HG02870 (cell line): ENCODE results near the gene PRLH.

Source experiments
- ATAC-seq: cut with Tn5 transposase; IDR thresholded peaks from one replicate; pipeline ENCODE4 v1.9.1; 2021; ENCODE audit warnings: mild to moderate bottlenecking, moderate library complexity; ENCODE audit not compliant: unreplicated experiment

Gene PRLH, protein sequence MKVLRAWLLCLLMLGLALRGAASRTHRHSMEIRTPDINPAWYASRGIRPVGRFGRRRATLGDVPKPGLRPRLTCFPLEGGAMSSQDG

GRCh38 chr2:237566401-237567235 is at the start of gene PRLH:
Gene PRLH (plus strand): TSS chr2:237566574. CDS start chr2:237566574, 0 bp downstream.
- ATAC-seq = no peak

- no peak for ATAC-seq
These were observed 49.2 kb upstream of the PRLH start for GRCh38 chr2:237517163-237517562.

- ATAC-seq = no peak
These were observed 48.4 kb upstream of the PRLH start for GRCh38 chr2:237517990-237518389.

DNA sequence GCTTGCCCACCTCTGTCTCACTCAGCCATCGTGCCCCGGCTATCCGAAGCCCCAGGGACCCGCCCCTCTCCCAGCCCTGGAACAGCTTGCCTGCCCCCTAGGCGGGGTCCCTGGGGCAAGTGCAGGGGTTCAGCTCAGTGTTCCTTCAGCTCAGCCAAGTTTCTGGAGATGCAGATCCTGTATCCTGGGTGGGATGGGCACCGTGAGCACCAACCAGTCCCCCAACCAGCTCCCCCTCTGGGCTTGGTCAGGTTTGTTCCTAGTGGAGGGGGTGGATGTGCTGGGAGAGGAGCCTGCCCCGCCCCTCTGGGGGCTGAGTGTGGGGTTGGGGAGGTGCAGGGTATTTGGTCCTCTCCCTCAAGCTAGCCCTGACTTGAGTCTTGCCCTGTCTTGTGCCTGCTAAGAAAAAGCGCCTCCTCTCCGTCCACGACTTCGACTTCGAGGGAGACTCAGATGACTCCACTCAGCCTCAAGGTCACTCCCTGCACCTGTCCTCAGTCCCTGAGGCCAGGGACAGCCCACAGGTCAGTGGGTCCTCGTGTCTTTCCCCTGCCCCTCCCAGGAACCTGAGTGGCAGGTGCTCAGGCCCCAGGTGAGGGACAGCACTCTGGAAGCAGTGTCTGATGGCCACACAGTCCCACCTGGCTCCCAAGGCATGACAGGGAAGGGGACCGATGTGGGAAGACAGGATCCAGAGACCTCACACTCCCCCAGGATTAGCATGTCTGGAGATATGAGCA is 46.7 kb upstream of the PRLH start:
- ATAC-seq = no peak

DNA sequence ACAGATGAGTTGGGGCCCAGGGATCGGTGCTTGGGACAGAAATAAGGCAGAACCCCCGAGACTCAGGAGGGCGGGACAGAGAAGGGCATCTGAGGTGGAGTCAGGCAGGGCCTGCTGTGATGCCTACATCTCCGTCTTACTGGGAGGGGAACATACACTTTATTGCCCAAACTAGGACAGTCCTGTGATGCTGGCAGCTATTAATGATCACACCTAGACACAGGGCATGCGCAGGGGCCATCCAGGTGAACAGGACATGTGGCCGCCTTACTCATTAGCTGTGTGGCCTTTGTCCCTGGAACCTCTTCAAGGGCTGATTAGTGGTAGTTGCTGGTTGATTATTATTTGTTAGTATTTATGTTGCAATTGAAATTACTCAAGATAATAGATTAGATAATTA is 46.1 kb upstream of the PRLH start:
- no peak for ATAC-seq

DNA sequence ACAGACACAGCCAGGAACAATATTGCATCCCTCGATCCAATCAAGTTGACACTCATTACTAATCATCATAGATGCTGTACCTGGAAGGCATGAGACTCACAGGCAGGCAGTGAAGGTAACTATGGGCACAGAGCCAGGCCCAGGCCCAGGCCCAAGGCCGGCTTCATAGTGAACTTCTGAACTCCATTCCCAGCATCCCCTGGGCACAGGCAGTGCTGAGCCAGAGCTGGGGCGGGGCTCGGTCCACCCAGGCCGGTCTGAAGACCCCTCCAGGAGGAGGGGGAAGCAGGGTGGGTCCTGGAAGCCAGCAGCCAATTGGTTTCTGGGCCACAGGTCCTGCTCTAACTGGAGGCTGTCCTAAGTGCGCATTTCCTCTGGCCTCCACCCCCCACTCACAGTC is 41.7 kb upstream of the PRLH start:
- ATAC-seq = no peak

DNA sequence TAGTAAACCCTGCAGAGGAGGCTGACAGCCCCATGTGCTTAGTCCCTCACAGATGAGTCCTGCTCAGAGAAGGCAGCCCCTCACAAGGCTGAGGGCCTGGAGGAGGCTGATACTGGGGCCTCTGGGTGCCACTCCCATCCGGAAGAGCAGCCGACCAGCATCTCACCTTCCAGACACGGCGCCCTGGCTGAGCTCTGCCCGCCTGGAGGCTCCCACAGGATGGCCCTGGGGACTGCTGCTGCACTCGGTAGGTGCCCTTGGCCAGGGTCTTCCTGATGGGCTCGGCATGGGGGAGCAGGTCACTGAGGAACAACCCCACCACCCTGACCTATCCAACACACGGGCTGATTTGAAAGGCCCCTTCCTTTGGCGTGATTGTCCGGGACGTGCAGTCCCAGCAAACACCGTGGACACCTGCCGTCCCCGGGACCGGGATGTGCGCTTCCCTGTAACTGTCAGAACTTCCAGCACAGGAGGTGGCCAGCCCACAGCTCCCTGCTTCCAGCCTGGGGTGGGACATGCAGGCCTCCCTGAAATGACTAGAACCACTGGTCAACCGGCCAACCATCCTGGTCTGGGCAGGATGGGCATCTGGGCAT is 40.7 kb upstream of the PRLH start:
- ATAC-seq = no peak

DNA sequence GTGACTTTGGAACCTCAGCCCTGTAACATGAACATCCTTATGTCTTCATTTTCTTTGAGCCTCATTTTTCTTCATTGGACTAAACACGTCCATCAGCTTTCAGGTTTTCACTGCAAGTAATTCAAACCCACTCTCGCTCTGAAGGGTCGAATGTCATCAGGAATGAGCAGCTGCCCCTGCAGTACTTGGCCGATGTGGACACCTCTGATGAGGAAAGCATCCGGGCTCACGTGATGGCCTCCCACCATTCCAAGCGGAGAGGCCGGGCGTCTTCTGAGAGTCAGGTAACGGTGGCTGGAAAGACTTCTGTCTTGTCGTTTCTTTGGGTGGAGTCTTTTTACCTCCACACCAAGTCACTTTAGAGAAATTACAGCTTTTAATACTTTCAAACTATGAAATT is 39.1 kb upstream of the PRLH start:
- no peak for ATAC-seq

- ATAC-seq = no peak
These were observed 38.6 kb upstream of the PRLH start for GRCh38 chr2:237527766-237528165.

- peak; percentile 81 for ATAC-seq
These were observed 36.6 kb upstream of the PRLH start for GRCh38 chr2:237529452-237530402.

DNA sequence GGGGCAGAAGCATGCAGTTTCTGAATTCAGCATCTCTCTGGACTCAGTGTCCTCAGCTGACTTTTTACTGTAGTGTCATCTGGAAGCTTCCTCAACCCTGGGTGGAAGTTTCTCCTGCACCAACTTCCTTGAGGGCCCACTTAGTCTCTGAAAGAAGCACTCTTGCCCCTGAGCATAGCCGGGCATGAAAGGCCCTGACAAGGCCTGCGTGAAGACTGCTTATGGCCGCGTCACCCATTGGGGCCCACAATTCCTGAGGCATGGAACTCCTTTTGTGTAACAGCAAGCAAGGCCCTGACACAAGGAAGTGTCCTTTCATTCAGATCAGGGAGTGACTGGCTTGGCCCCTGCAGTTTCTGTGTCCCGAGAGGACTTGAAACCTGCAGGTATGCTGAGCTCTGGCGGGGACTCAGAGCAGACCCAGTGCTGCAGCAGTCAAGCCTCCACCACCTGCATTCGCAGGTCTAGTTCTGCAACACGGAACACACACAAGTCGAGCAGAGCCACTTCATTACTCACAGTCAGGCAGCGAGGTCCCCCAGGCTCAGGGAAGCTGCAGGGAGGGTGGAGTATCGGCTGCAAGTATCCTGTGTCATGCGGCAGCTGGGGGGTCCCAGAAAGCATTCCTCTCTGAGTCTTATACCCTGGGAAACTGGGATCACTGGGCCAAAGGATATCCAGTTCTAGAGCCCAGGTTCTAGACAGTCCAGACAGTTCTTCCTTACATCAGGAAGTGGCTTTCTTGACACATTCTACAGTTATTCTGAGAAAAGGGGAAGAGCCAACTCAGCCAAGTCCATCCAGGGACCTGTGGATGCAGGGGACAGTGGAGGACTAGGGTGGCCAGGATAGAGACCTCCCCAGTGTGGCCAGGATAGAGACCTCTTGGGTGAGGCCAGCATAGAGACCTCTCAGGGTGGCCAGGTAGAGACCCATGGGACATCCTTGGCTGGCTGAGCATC is 35.6 kb upstream of the PRLH start:
- peak; percentile 48 for ATAC-seq

GRCh38 chr2:237532160-237532559 is 34.2 kb upstream of the PRLH start:
- no peak for ATAC-seq

- no peak for ATAC-seq
These were observed 32.7 kb upstream of the PRLH start for GRCh38 chr2:237533668-237534161.

- ATAC-seq = no peak
These were observed 32.0 kb upstream of the PRLH start for GRCh38 chr2:237534380-237534779.

DNA sequence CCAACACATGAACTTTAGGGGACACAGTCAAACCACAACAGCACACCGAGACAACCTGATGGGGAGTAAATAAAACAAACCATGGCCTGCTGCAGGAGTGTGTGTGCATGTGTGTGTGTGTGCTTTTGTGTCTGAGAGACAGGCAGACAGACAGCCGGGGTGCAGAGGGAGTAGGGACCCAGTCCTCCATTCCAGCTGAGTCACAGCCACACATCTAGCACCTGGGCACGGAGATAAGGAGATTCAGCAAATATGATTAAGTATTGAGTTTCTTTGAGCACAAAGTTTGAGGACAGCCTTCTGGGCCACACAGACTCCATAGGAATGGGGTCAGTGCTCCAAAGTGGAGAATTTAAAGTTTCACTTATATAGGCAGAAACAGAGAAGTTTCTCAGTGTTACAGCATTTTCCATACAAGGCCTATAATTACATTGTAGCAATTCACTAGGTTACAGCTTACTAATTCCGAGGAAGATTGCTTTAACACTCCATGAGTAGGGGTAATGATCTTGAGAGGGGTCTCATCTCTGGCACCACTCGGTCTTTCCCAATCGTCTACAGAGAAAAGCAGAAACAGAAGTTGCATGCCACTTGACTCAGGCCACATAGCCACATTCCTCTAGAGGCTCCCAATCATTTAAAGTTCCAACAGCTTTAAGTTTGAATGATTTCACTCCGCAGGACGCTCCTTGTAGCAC is 30.8 kb upstream of the PRLH start:
- ATAC-seq = no peak

DNA sequence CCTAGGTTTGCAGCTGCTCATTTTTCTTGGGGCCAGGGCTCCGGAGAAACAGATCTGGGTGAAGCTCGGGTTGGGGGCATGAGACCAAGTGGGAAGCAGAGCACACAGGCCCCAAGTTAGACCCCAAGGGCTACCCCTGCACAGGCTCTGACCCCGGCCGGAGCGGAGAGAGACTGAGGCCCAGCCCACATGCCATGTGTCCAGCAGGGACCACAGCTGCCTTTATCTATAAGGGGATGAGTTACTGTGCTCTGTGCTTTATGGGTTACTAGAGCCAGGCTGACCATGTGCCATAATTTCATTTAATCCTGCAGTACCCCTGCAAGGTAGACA is 30.3 kb upstream of the PRLH start:
- ATAC-seq = no peak

GRCh38 chr2:237536617-237537016 is 29.8 kb upstream of the PRLH start:
- no peak for ATAC-seq

DNA sequence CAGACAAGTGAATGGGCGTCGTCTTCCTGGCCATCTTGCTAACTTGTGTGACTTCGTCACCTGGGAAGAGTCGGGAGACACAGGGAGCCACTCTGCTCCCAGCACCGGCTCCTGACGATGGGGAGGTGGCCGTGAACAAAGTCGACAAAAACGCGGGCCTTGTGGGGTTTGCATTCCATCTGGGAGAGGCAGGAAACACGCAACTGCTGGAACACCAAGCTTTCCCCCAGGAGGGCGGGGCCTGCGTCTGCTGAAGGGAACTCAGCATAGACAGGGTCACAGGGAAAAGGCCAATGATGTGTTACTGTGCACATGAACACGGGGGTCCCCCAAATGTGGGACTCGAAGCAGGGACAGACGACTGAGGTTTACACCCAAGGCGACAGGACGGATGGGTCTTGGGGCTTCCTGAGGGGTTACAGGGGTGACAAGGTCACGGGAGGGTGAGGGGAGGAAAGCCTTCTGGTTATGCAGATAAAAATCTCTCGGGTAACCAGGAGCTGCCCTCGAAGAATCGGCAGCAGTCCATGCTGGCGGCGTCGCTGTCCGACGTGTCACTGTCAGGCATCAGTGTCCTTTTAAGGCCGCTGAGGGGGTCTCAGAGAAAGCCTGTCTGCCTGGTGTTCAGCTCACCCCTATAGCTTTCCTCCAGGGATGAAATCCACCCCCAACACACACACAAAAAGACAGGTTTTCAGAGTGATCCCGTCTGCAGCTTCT is 28.2 kb upstream of the PRLH start:
- no peak for ATAC-seq
